ENCODE data around the gene TMSB4Y.

DNA sequence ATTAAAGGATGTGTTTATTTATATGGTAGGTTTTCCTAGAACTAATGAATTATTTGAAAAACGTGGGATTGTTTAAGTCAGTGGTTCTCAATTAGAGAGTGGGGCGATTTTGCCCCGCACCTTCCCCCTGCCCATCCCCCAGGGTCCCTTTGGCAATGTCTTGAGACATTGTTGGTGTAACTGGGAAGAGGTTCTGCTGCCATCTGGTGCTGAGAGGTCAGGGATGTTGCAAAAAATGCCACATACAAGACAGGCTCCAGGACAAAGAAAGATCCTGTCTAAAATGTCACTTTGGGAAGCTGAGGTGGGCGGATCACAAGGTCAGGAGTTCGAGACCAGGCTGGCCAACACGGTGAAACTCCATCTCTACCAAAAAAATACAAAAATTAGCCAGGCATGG is 25.8 kb downstream of the TMSB4Y start:
- TF ChIP-seq, protein P1, sequence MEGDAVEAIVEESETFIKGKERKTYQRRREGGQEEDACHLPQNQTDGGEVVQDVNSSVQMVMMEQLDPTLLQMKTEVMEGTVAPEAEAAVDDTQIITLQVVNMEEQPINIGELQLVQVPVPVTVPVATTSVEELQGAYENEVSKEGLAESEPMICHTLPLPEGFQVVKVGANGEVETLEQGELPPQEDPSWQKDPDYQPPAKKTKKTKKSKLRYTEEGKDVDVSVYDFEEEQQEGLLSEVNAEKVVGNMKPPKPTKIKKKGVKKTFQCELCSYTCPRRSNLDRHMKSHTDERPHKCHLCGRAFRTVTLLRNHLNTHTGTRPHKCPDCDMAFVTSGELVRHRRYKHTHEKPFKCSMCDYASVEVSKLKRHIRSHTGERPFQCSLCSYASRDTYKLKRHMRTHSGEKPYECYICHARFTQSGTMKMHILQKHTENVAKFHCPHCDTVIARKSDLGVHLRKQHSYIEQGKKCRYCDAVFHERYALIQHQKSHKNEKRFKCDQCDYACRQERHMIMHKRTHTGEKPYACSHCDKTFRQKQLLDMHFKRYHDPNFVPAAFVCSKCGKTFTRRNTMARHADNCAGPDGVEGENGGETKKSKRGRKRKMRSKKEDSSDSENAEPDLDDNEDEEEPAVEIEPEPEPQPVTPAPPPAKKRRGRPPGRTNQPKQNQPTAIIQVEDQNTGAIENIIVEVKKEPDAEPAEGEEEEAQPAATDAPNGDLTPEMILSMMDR (IDR thresholded peaks at IDR 0.05; ENCODE audit: low read length): no peak
- no peak for TF ChIP-seq EZH2 (optimal IDR thresholded peaks at IDR 0.05; ENCODE audit: low read depth, low read length)
